Ovary (tissue), 9 donors: ENCODE data around the gene PLXNA2. TPM values are rescaled to one million over a fixed set of nuclear protein-coding genes. Genes with fewer than 3 reads are reported as not detected.

Source experiments
- DNase-seq, 5 donors: peaks; one replicate each; pipeline ENCODE4 v3.0.0-alpha.2; 2019 to 2020
- H3K27ac ChIP-seq, 2 donors: fragments of 200-600 bp; one replicate each; pipeline versions ENCODE4 v1.5.1 to v1.8.0; 2019 to 2022
- H3K27me3 ChIP-seq: fragments of 200-600 bp; one replicate; pipeline ENCODE4 v1.8.0; 2022
- H3K36me3 ChIP-seq: fragments of 200-600 bp; sonication (generic); one replicate; pipeline ENCODE4 v1.5.1; 2019
- H3K4me1 ChIP-seq: one replicate; pipeline ENCODE4 v1.8.1; 2013; ENCODE audit warnings: mild to moderate bottlenecking, moderate library complexity; ENCODE audit not compliant: insufficient read depth
- H3K4me3 ChIP-seq: fragments of 200-600 bp; sonication (generic); one replicate; pipeline ENCODE4 v1.5.1; 2017
- H3K9me3 ChIP-seq, 2 donors: fragments of 200-600 bp in 1 of 2; sonication (generic) in 1 of 2; one replicate each; pipeline versions ENCODE4 v1.5.1 to v1.8.1; 2013 to 2019; ENCODE audit warnings: mild to moderate bottlenecking in 1 of 2, moderate library complexity in 1 of 2
- CTCF ChIP-seq, 3 donors: fragments of 450-650 bp in 2 of 3; fragments of 200-600 bp in 1 of 3; IDR thresholded peaks; one replicate each; pipeline versions ENCODE4 v1.5.1 to v1.8.0; 2016 to 2022; ENCODE audit warnings: antibody characterized with exemption in 3 of 3, mild to moderate bottlenecking in 1 of 3
- EP300 ChIP-seq: sonication (generic); formaldehyde crosslinking; IDR thresholded peaks from one replicate; pipeline ENCODE4 v1.6.1; 2017; ENCODE audit warnings: antibody characterized with exemption
- POLR2A ChIP-seq: fragments of 450-650 bp; IDR thresholded peaks from one replicate; pipeline ENCODE4 v1.6.1; 2017; ENCODE audit warnings: antibody characterized with exemption, mild to moderate bottlenecking, moderate library complexity
- WGBS, 3 donors: extraction: QIAGEN DNeasy Blood & Tissue Kit in 1 of 3; methylation state at CpG; one replicate each; pipeline versions ENCODE4 v1.1.5 to v1.1.7; 2013 to 2017; 5-methylcytosine and 5-hydroxymethylcytosine counted together
- intact Hi-C, 4 donors: fragments of 100-400 bp; cut with DNase I; formaldehyde crosslinking; loops; one replicate each; pipeline versions ENCODE4 v1.11.0 to v1.15.1; 2022 to 2023
- polyA plus RNA-seq, 2 donors: library from polyadenylated mRNA; stranded (reverse); fragments of 200-250 nt in 1 of 2; fragments of 350-450 nt in 1 of 2; fragmentation: Illumina TruSeq in 1 of 2; extraction: RNeasy Lipid Tissue Mini Kit (QIAGEN cat#74804) in 1 of 2; gene quantifications; one replicate each; pipeline ENCODE4 v1.2.3, GENCODE V29; 2013 to 2014
- total RNA-seq, 7 donors: library from RNA; depleted of rRNA in 2 of 7; stranded (reverse); fragments of >200 nt in 2 of 7; fragmentation: NEBNext Ultra II Directional in 3 of 7; extraction: Animal tissue kit (Norgen Biotek cat#: 25700) in 3 of 7; gene quantifications; one replicate each; pipeline versions ENCODE4 v1.1.0 to v1.2.4, GENCODE V29; 2016 to 2023
- donor health status: DM: no; HTN: no; CAD: no; lungs with moderate emphysema.
- donor health status: DM: no; HTN: no; CAD: no.
- donor health status: Bipolar disorder and iron deficiency.
- donor health status: DM: yes; HTN: yes; CAD: no.
- donor health status: DM: no; HTN: no; CAD: no.
- donor health status: DM: yes; HTN: yes; CAD: no.

The PLXNA2 gene
- total and polyA plus RNA-seq, 9 donors: 10.7 to 71.5 (median 44.0) TPM

GRCh38 chr1:208093754-208094719, 150.1 kb downstream of the PLXNA2 start:
- no peaks in the 10 kb centered on the region for H3K9me3 ChIP-seq
- peaks cover 9% of the 10 kb centered on the region for H3K4me1 ChIP-seq
- no peak overlapping the region for H3K4me3 ChIP-seq
- TF ChIP-seq CTCF (IDR thresholded peaks at IDR 0.05): peak in 2 of 3 donors; percentile 58 to 62
- no peak for TF ChIP-seq EP300
- no peak overlapping the region for H3K27ac ChIP-seq
- intact Hi-C loops: loop anchor here in 2 of 4 donors (10.0 kb wide), 2 partner anchors 49 to 69 kb away; no protein-coding TSS in a partner anchor
- 67 to 75% (median 71%) methylated on average over 4 of the region's 4 CpGs for WGBS, 3 donors
- peak; percentile 60 to 83 (median 70) for DNase-seq
- no peaks in the 10 kb centered on the region for H3K36me3 ChIP-seq
- H3K27me3 ChIP-seq: no peaks in the 10 kb centered on the region

GRCh38 chr1:208093046-208093445, 151.1 kb downstream of the PLXNA2 start:
- intact Hi-C loops: loop anchor here in 2 of 4 donors (10.0 kb wide), 2 partner anchors 48 to 68 kb away; no protein-coding TSS in a partner anchor
- WGBS, 3 donors: 94 to 99% (median 96%) methylated on average over 3 of the region's 3 CpGs
- TF ChIP-seq CTCF (IDR thresholded peaks at IDR 0.05) (no peak), EP300 (no peak), POLR2A (no peak)

GRCh38 chr1:208090388-208091301, 153.5 kb downstream of the PLXNA2 start:
- Histone ChIP-seq H3K27me3 (no peaks in the 10 kb centered on the region), H3K9me3 (no peaks in the 10 kb centered on the region), H3K4me1 (peaks cover 12% of the 10 kb centered on the region), H3K4me3 (no peak overlapping the region), H3K27ac (no peak overlapping the region), H3K36me3 (no peaks in the 10 kb centered on the region)
- WGBS, 3 donors: 40 to 49% (median 42%) methylated on average over 9 of the region's 9 CpGs
- peak in 2 of 5 donors; percentile 39 to 52 for DNase-seq
- TF ChIP-seq EP300: no peak
- TF ChIP-seq POLR2A: no peak
- no peak for TF ChIP-seq CTCF (IDR thresholded peaks at IDR 0.05)
- intact Hi-C loops: loop anchor here in 2 of 4 donors (10.0 kb wide), 2 partner anchors 46 to 66 kb away; no protein-coding TSS in a partner anchor

More at GRCh38 chr1:208093046-208093445, 151.1 kb downstream of the PLXNA2 start:
- DNase-seq: no peak
- Histone ChIP-seq H3K27me3 (no peaks in the 10 kb centered on the region), H3K4me1 (peaks cover 10% of the 10 kb centered on the region), H3K36me3 (no peaks in the 10 kb centered on the region), H3K9me3 (no peaks in the 10 kb centered on the region), H3K4me3 (no peak overlapping the region), H3K27ac (no peak overlapping the region)
